GM12865 (cell line): Measurements from ENCODE around the gene KRTAP9-7.

Experiments used
- DNase-seq: peaks from one replicate; pipeline ENCODE4 v3.0.0; 2010; ENCODE audit warnings: low read depth
- H3K4me3 ChIP-seq: 2 replicates; pipeline ENCODE4 v1.5.1; 2011; ENCODE audit warnings: mild to moderate bottlenecking, low read depth, low read length, control low read depth
- TF ChIP-seq, protein P1 (sequence below): IDR thresholded peaks from 2 replicates; pipeline ENCODE4 v1.5.1; 2011; ENCODE audit warnings: low read length, control low read depth, low read depth, inconsistent platforms; ENCODE audit not compliant: insufficient read depth; ENCODE audit errors: missing control alignments

KRTAP9-7 gene

DNA sequence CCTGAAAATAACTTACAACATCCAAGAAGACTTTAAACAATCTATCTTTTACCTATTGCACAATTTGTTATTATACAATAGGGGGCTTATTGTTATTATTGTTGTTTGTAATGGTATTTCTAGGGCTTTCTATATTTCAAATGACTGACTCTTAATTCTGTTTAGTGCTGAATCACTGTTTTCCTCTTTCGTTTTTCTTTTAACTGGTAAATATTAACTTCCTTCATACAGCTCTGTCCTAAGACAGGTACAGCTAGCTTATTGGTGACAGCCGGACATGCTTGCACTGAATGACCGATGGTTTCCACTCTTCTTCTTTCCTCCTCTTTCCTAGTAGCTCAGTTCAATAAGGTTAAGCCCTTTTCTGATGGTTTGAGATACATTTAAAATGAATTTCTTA is 11.6 kb downstream of the KRTAP9-7 start:
- TF ChIP-seq, protein P1, sequence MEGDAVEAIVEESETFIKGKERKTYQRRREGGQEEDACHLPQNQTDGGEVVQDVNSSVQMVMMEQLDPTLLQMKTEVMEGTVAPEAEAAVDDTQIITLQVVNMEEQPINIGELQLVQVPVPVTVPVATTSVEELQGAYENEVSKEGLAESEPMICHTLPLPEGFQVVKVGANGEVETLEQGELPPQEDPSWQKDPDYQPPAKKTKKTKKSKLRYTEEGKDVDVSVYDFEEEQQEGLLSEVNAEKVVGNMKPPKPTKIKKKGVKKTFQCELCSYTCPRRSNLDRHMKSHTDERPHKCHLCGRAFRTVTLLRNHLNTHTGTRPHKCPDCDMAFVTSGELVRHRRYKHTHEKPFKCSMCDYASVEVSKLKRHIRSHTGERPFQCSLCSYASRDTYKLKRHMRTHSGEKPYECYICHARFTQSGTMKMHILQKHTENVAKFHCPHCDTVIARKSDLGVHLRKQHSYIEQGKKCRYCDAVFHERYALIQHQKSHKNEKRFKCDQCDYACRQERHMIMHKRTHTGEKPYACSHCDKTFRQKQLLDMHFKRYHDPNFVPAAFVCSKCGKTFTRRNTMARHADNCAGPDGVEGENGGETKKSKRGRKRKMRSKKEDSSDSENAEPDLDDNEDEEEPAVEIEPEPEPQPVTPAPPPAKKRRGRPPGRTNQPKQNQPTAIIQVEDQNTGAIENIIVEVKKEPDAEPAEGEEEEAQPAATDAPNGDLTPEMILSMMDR = no peak
- H3K4me3 ChIP-seq = no peak overlapping the region
- no peak for DNase-seq

DNA sequence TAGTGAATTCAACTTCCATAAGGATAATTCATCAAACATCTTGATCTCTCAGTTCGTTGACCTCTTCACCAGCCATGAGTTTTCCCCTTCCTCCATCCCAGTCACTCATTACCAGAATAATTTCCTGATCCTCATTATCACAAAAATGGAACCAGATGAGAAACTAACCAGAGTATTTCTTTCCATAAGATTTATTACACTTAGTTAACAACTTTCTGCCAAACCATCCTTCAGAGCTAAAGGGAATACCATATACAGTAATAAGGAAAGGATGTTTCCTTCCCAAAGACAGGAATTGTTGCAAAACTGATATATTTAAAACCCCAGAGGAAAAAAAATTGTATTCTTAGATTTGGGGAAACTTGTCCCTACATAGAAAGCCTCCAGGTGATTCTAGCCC is 18.5 kb downstream of the KRTAP9-7 start:
- TF ChIP-seq, protein P1 = no peak
- H3K4me3 ChIP-seq = no peak overlapping the region
- no peak for DNase-seq

DNA sequence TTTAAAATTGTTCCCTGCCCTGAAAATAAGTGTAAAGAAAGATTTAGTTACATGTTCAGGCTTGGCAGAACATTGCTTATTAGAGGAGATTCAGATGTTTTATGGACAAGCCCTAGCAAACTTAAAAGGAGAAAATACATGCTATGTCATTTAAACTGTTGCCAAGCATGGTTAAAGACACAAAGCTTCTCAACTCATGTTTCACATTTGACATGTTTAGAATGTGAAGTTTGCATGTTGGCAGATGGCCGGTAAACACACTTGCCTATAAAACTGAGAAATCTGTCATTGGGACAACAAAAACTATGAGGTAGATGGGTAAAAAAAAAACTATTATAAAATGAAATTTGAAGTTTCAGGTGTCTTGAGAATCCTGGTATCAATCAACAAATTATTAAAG is 21.3 kb downstream of the KRTAP9-7 start:
- H3K4me3 ChIP-seq = no peak overlapping the region
- TF ChIP-seq, protein P1 = no peak
- DNase-seq = no peak

DNA sequence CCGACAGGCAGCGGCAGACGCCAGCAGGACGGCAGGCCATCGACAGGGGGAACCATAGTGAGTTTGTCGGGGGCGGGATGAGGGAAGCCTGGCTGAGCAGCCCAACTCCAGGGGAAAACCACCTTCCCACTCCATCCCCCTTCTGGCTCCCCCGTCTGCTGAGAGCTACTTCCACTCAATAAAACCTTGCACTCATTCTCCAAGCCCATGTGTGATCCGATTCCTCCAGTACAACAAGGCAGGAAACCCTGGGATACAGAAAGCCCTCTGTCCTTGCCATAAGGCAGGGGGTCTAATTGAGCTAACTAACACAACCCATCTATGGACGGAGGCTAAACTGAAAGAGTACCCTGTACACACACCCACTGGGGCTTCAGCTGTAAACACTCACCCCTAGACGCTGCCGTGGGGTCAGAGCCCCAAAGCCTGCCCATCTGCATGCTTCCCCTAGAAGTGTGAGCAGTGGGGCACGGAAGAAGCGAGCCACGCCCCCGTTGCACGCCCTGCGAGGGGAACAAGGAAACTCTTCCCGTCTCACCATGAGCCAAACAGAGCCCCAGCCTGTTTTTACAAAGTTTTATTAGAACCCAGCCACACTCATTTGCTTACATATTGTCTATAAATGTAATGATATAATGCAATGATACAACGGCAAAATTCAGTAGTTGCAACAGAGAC is 23.1 kb downstream of the KRTAP9-7 start:
- DNase-seq = no peak
- H3K4me3 ChIP-seq = no peak overlapping the region
- TF ChIP-seq, protein P1 = no peak

DNA sequence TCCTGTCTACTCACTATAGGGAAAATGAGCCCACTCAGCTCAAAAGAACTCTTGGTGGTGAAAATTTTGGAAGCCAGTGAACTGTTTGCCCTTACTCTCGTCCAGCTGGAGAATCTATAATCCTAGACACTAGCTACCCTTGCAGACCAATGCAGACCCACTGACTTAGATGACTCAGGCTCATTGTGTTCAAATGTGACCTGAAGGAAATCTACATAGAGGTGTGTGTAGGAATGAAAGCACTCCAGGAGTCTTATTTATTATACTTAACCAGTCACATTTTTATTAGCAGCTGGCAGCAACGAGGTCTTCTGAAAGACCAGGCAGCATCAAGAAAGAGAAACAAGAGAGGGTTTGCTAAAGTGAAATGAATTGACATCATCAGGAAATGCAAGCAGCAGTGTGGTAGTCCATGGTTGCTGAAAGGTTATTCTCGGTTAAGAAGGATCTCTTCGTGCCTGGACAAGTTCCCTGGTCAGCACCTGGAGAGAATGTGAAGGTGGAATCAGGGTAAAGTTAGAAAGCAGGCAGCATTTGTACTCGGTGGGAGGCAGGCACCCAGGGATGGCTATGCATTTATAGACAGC is 25.8 kb downstream of the KRTAP9-7 start:
- TF ChIP-seq, protein P1 = no peak
- DNase-seq = no peak
- no peak overlapping the region for H3K4me3 ChIP-seq

DNA sequence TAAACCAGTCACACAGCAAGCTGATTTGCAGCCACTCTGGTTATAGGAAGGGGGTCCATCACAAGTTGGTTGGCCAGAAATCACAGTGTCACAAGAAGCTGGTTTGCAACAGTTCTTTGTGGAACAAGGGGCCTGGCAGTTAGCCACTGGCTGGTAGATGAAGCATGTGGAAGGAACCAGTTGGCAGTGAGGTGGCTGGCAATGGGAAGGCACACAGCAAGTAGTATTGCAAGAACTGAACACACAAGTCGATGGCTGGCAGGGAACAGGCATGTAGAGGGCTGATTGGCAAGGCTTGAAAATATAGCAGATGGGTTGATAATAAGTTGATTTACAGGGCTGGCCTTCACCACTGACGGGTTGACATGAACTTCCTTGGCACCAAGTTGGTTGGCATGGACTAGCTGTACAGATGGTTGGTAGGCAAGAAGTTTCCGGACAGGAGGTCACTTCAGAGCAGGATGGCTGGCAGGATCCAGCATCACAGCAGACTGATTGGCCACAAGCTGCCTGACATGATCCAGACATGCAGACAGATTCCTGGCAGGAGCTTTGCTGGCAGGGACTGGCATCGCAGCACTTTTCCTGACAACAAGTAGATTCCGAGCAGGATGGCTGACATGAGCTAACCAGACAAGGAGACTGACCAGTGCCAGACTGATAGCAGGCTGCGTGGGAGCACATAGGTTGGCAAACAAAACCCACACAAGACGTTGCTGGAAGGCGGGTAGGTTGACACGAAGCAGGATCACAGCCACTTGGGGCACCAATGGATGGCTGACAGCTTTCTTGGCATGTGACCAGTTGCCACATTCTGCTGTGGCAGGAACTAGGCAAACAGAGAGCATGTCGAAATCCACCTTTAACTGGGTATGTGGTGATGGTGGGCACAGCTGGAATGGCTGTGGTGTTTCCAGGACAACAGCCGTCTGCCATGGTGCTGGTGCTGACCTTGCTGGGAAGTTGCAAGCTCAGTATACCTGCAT is 26.7 kb downstream of the KRTAP9-7 start, which contains the start of gene KRTAP29-1:
Gene KRTAP29-1, minus strand, starts transcription at position 936 of the 986 bp plus-strand sequence. Its CDS starts 0 bp downstream, at position 936.
- no peak within 1 kb of the TSS for H3K4me3 ChIP-seq
- TF ChIP-seq, protein P1 = no peak
- DNase-seq = no peak
